Epithelial cell of proximal tubule (primary cell): ENCODE measurements around the gene DAGLA. TPM values are rescaled to one million over a fixed set of nuclear protein-coding genes. Genes with fewer than 3 reads are reported as not detected.

Experiments
- DNase-seq: peaks from one replicate; pipeline ENCODE4 v3.0.0-alpha.2; 2011; ENCODE audit warnings: low read depth
- H3K4me3 ChIP-seq: 2 replicates; pipeline ENCODE4 v1.5.1; 2011; ENCODE audit warnings: low read depth, mild to moderate bottlenecking, low read length
- total RNA-seq: library from RNA; depleted of rRNA; stranded (reverse); fragments of >200 nt; gene quantifications from 2 replicates; pipeline ENCODE4 v1.2.3, GENCODE V29; 2015
- TF ChIP-seq, protein P1 (sequence below): conservative IDR thresholded peaks from 2 replicates; pipeline ENCODE4 v1.5.1; 2012; ENCODE audit warnings: low read depth, mild to moderate bottlenecking, low read length

DAGLA gene
- total RNA-seq, 1 donor from 2014 or later, result 4.5 TPM

DNA sequence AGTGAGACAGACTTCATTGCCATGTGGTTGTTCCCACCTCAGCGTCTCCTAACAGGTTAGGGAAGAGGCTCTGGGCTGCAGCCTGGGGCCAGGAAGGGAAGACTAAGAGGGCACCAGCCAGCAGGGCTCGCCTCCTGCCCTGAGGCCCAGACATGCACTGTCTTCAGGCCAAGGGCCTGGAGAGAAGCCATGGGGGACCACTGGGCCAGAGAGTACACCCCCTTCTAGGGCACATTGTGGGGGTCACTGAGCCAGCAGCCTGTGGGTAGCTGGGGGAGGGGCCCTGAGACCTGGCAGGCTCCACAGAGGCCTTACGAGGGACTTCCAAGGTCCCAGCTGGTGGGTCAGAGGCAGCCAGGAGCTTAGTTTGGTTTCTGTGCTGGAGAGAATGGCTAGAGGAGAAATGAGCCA lies 47.2 kb downstream of the DAGLA start:
- DNase-seq, result no peak
- no peak overlapping the region for H3K4me3 ChIP-seq
- TF ChIP-seq, protein P1, sequence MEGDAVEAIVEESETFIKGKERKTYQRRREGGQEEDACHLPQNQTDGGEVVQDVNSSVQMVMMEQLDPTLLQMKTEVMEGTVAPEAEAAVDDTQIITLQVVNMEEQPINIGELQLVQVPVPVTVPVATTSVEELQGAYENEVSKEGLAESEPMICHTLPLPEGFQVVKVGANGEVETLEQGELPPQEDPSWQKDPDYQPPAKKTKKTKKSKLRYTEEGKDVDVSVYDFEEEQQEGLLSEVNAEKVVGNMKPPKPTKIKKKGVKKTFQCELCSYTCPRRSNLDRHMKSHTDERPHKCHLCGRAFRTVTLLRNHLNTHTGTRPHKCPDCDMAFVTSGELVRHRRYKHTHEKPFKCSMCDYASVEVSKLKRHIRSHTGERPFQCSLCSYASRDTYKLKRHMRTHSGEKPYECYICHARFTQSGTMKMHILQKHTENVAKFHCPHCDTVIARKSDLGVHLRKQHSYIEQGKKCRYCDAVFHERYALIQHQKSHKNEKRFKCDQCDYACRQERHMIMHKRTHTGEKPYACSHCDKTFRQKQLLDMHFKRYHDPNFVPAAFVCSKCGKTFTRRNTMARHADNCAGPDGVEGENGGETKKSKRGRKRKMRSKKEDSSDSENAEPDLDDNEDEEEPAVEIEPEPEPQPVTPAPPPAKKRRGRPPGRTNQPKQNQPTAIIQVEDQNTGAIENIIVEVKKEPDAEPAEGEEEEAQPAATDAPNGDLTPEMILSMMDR, result no peak

DNA sequence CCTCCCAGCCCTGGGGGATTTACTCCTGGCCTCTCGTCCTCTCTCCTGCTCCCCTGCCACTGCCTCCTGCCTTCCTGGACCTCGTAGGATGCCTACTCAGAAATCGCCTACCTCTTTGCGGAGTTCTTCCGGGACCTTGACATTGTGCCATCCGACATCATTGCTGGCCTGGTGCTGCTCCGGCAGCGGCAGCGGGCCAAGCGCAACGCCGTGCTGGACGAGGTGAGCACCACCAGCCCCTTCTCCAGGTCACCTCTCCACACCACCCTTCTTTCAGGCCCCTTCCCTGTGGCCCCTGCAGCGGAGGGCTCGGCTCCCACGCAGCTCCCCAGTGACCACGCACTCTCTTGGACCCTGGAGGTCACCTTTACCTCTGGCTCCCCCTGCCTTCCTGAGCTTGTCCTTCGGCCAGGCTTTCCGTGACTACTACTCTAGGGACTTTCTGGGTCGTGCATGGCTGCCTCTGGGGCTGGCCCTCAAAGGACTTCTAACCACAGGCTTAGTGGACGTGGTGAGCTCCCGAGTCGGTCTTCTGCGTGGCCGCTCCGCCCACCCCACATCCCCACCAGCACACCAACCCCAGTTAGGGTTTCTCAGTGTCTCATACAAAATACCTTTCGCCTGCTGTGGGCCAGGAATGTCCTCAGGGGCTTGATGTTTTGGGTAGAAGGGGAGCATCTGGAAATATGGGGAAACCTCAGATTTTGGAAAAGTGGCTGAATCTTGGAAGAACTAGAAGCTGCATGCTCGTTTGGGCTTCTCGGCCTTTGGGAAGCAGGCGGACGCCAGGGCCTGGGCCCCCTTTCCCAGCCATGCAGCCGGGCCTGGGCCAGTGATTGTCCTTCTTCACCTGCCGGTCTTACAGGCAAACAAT lies 48.1 kb downstream of the DAGLA start:
- no peak overlapping the region for H3K4me3 ChIP-seq
- peak; percentile 25 for DNase-seq
- TF ChIP-seq, protein P1, result peak; percentile 36

DNA sequence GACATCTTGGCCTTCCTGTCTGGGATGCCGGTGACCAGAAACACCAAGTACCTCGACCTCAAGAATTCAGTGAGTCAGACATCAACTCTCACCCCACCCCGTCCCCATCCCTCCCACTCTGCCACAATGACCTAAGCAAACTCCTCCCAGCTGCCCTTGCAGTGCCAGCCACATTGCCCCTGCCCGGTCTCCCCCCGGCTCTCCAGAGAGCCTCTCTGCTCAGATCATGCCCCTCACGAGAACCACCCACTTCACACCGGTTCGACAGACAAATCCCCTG lies 48.7 kb downstream of the DAGLA start:
- H3K4me3 ChIP-seq, result no peak overlapping the region
- DNase-seq, result peak; percentile 32
- TF ChIP-seq, protein P1, result no peak

DNA sequence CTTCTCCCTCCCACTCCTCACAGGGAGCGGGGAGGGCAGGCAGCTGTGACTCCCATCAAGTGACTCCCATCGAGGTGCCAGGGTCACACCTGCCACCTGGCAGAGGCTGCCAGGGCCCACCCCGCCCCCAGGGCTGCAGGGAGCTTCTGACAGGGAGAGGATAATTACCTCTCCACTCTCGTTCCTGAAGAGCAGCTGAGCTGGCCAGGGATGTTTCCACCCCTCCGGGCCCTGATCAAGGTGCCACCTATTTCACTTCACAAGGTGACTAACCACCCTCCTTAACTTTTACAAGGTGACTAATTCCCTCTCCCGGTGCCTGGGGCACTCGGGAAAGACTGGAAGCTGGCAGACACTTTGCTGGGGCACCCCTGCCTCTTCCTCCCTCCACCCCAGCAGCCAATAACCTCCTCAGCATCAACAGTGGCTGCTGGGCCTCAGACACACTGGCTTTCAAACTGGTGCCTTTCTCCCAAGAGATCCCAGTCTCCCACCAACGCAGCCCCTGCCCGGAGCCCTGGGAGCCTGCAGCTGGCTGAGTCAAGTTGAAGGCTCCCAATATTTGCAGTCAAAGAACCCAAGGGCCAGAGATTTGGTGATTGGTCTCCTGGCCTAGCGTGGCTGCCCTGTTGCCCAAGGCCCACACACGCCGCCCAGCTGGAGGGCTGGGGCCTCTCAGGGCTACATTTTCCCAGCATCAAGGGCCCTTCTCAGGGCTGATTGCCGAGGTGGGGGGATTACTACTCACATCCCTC lies 50.2 kb downstream of the DAGLA start:
- DNase-seq, result no peak
- no peak overlapping the region for H3K4me3 ChIP-seq
- TF ChIP-seq, protein P1, result no peak

DNA sequence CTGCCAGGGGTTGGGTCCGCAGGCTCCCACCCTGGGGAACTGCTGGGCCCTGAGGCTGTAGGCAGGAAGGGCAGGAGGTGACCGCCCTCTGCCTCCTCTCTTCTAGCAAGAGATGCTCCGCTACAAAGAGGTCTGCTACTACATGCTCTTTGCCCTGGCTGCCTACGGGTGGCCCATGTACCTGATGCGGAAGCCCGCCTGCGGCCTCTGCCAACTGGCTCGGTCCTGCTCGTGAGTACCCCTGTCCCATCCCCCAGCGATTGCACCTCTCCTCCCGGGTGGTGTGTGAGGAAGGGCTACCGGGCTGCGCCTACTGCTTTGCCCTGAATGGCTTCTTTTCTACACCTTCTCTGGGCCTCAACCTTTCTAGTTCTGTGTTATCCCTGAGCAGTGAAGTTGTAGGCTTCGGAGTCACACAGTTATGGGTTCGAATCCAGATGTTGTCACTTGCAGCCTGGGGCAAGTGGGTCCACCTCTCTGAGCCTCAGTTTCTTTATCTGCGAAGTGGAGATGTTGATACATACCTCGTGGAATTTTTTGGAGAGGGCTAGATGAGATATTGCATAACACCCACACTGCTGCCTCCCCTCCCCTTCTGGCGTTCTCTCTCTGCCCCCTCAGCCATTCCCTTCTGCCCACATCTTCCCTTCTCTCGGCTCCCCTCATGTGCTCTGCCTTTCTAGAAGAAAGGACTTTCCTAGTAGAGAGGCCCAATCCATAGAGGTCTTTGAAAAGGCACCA lies 51.2 kb downstream of the DAGLA start:
- H3K4me3 ChIP-seq, result no peak overlapping the region
- DNase-seq, result no peak
- TF ChIP-seq, protein P1, result no peak

DNA sequence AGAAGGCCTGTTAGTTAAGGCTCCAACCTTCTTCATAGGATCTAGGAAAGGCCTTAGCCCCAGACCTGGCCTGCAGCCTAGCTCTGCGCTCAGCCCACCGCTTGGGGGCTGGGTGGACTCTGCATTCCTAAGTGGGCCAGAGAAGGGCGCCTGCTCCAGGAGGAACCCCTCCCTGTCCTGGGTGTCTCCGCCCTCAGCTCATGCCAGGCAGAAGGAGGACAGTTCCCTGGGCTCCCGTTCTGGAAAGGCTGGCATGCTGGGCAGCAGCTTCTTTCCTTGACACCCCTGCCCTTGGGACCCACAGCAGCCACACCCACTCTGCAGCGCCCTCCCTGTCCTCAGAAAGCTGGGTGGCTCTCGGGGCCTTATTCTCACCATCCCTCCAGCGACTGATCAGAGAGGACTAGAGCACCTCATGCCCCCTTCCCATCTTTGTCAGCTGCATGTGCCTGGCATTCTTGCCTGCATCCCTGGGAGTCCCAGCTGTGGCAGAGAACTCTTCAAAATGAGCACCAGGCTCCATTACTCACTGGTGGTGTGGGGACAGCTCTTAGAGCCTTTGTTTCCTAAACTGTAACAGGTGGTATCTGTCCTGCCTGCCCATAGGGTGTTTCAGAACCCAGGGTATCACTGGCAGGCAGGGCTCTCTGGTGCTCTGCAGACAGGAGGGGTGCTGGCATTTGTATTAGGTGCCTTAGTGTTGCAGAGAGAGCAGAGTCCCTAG lies 51.9 kb downstream of the DAGLA start:
- H3K4me3 ChIP-seq, result no peak overlapping the region

More for the DNA sequence above, 51.9 kb downstream of the DAGLA start:
- DNase-seq, result no peak
- TF ChIP-seq, protein P1, result no peak
